ENCODE measurements around the gene FER. TPM values are rescaled to one million over a fixed set of nuclear protein-coding genes. Genes with fewer than 3 reads are reported as not detected.
A peak's percentile ranks its signal among the peaks of the same experiment; 100 is the strongest.

FER gene
- polyA plus RNA-seq, 1 experiment: 19.0 TPM

GRCh38 chr5:108910627-108911026 is 162.9 kb downstream of the FER start:
- ChIA-PET CTCF (no interaction called here), POLR2A (no interaction called here)
- DNase-seq (ENCODE audit: low read depth, low spot score): no peak
- TF ChIP-seq CTCF (IDR thresholded peaks at IDR 0.05; ENCODE audit: low read depth, low read length): no peak
- no peaks in the 10 kb centered on the region for H3K9me3 ChIP-seq (ENCODE audit: control insufficient read depth, insufficient read depth, low read length)
- H3K4me3 ChIP-seq (ENCODE audit: low read depth, low read length): no peak overlapping the region
- H3K27me3 ChIP-seq (ENCODE audit: control insufficient read depth, insufficient read depth, low read length): no peaks in the 10 kb centered on the region
- H3K27ac ChIP-seq (ENCODE audit: low read depth, low read length): no peak overlapping the region

- no peak for TF ChIP-seq CTCF (IDR thresholded peaks at IDR 0.05; ENCODE audit: low read depth, low read length)
- H3K9me3 ChIP-seq (ENCODE audit: control insufficient read depth, insufficient read depth, low read length): no peaks in the 10 kb centered on the region
- POLR2A ChIA-PET: no interaction called here
- no peak overlapping the region for H3K4me3 ChIP-seq (ENCODE audit: low read depth, low read length)
- no peak overlapping the region for H3K27ac ChIP-seq (ENCODE audit: low read depth, low read length)
- H3K27me3 ChIP-seq (ENCODE audit: control insufficient read depth, insufficient read depth, low read length): no peaks in the 10 kb centered on the region
- DNase-seq (ENCODE audit: low read depth, low spot score): no peak
- CTCF ChIA-PET: no interaction called here
Measured at GRCh38 chr5:108911055-108911454, 163.4 kb downstream of the FER start.

- POLR2A ChIA-PET: no interaction called here
- DNase-seq (ENCODE audit: low read depth, low spot score): no peak
- Histone ChIP-seq H3K9me3 (ENCODE audit: control insufficient read depth, insufficient read depth, low read length) (no peaks in the 10 kb centered on the region), H3K27me3 (ENCODE audit: control insufficient read depth, insufficient read depth, low read length) (no peaks in the 10 kb centered on the region), H3K4me3 (ENCODE audit: low read depth, low read length) (no peak overlapping the region), H3K27ac (ENCODE audit: low read depth, low read length) (no peak overlapping the region)
- CTCF ChIA-PET: interaction anchor here (0.8 to 1.5 kb wide), 2 partner anchors 236 to 275 kb away, joined by 3 to 5 read pairs; no protein-coding TSS in a partner anchor
- no peak for TF ChIP-seq CTCF (IDR thresholded peaks at IDR 0.05; ENCODE audit: low read depth, low read length)
Measured at GRCh38 chr5:108917596-108917995, 169.9 kb downstream of the FER start.

GRCh38 chr5:108919591-108920326 is 172.1 kb downstream of the FER start:
- TF ChIP-seq CTCF (IDR thresholded peaks at IDR 0.05; ENCODE audit: low read depth, low read length): no peak
- ChIA-PET CTCF (interaction anchor here (0.6 kb wide), 1 partner anchor 119 kb away, joined by 3 read pairs; no protein-coding TSS in a partner anchor), POLR2A (no interaction called here)
- H3K27me3 ChIP-seq (ENCODE audit: control insufficient read depth, insufficient read depth, low read length): no peaks in the 10 kb centered on the region
- H3K4me3 ChIP-seq (ENCODE audit: low read depth, low read length): no peak overlapping the region
- H3K9me3 ChIP-seq (ENCODE audit: control insufficient read depth, insufficient read depth, low read length): no peaks in the 10 kb centered on the region
- DNase-seq (ENCODE audit: low read depth, low spot score): no peak
- no peak overlapping the region for H3K27ac ChIP-seq (ENCODE audit: low read depth, low read length)

GRCh38 chr5:108924457-108924961 is 176.8 kb downstream of the FER start:
- Histone ChIP-seq H3K27me3 (ENCODE audit: control insufficient read depth, insufficient read depth, low read length) (no peaks in the 10 kb centered on the region), H3K9me3 (ENCODE audit: control insufficient read depth, insufficient read depth, low read length) (no peaks in the 10 kb centered on the region), H3K27ac (ENCODE audit: low read depth, low read length) (no peak overlapping the region), H3K4me3 (ENCODE audit: low read depth, low read length) (no peak overlapping the region)
- POLR2A ChIA-PET: interaction anchor here (0.5 kb wide), 1 partner anchor 159 kb away, joined by 5 read pairs; no protein-coding TSS in a partner anchor
- CTCF ChIA-PET: interaction anchor here (0.9 kb wide), 1 partner anchor 776 kb away, joined by 3 read pairs; no protein-coding TSS in a partner anchor
- peak; percentile 16; the same call in 1 of the 2 replicates for TF ChIP-seq CTCF (IDR thresholded peaks at IDR 0.05; ENCODE audit: low read depth, low read length)
- no peak for DNase-seq (ENCODE audit: low read depth, low spot score)

Data from AG04450 (cell line).